Uterus (tissue), 2 donors: Measurements from ENCODE around the gene SLC25A6.

Experiments used
- POLR2A ChIP-seq, 2 donors: fragments of 450-650 bp; IDR thresholded peaks; one replicate each; pipeline ENCODE4 v1.6.1; 2016; ENCODE audit warnings: antibody characterized with exemption in 2 of 2, mild to moderate bottlenecking in 1 of 2, moderate library complexity in 1 of 2
- TF ChIP-seq, protein P1 (sequence below), 4 experiments: fragments of 200-600 bp in 2 of 4; fragments of 450-650 bp in 2 of 4; sonication (generic) in 2 of 4; IDR thresholded peaks; one replicate each; pipeline ENCODE4 v1.5.1; 2016 to 2019; ENCODE audit warnings: antibody characterized with exemption in 4 of 4, mild to moderate bottlenecking in 2 of 4, moderate library complexity in 1 of 4

DNA sequence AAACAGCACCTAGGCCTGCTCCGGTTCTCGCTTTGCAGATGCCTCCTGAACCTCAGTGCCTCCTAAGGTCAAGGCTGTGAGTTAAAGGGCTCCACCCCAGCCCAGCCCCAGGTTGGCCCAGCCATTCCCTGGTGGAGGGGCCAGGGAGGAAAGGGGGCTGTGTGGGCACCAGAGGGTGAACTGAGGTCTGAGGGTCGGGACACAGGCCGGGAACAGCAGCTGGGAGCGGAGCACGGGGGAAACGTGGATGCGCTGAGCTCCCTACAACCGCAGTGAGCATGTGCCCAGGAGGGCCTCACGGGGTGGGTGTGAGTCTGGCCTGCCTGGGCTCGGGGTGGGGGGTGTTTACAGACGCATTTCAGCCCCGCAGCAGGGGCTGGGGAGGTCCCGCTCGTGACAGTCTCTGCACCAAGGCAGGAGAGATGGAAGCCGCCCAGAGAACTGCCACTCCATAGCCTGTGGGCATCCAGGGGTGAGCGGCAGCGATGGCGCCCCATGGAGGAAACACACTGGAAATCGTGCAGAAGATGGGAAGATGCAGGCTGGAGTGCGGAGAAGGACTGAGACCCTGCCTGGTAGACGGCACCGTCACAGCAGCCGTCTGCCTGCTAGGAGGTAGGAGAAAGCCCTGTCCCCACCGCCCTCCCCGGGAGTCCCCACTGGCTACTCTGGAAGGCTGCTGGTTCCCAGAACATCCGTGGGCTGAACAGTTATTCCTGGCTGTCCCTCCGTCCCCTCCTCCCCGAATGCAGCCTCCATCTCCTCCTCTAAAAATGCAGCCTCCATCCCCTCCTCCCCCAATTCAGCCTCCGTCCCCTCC is 9.9 kb upstream of the SLC25A6 start:
- TF ChIP-seq, protein P1, sequence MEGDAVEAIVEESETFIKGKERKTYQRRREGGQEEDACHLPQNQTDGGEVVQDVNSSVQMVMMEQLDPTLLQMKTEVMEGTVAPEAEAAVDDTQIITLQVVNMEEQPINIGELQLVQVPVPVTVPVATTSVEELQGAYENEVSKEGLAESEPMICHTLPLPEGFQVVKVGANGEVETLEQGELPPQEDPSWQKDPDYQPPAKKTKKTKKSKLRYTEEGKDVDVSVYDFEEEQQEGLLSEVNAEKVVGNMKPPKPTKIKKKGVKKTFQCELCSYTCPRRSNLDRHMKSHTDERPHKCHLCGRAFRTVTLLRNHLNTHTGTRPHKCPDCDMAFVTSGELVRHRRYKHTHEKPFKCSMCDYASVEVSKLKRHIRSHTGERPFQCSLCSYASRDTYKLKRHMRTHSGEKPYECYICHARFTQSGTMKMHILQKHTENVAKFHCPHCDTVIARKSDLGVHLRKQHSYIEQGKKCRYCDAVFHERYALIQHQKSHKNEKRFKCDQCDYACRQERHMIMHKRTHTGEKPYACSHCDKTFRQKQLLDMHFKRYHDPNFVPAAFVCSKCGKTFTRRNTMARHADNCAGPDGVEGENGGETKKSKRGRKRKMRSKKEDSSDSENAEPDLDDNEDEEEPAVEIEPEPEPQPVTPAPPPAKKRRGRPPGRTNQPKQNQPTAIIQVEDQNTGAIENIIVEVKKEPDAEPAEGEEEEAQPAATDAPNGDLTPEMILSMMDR (IDR thresholded peaks at IDR 0.05), result no peak
- no peak for TF ChIP-seq POLR2A (IDR thresholded peaks at IDR 0.05)
